ENCODE data around the gene ZFP36L1.

GRCh38 chr14:68748691-68749090 lies 44.2 kb downstream of the ZFP36L1 start:
- TF ChIP-seq TCF4 (CRISPR knock-in tag; IDR thresholded peaks at IDR 0.05; ENCODE audit: borderline replicate concordance) = no peak
- TF ChIP-seq RARB (CRISPR knock-in tag; IDR thresholded peaks at IDR 0.05) = no peak
- TF ChIP-seq CSRNP3 (CRISPR knock-in tag; IDR thresholded peaks at IDR 0.05) = no peak

Measured in SK-N-SH treated with all-trans-retinoic acid at 6 μM for 48 hours (cell line).